Left renal cortex interstitium (tissue), 4 donors: ENCODE results near the gene PRAMEF1. TPM values are rescaled to one million over a fixed set of nuclear protein-coding genes. Genes with fewer than 3 reads are reported as not detected.
"Not testable (repeated sequence)": the region's sequence is repeated elsewhere in the genome, so short reads cannot be mapped to it uniquely, and the experiment has no call there.

Experiments used
- DNase-seq, 4 donors: peaks; one replicate each; pipeline ENCODE4 v3.0.0-alpha.2; 2013; ENCODE audit warnings: low read depth in 4 of 4, low spot score in 2 of 4, missing footprints in 1 of 4
- polyA plus RNA-seq, 4 donors: library from polyadenylated mRNA; unstranded; fragments of 120-200 nt; gene quantifications; one replicate each; pipeline ENCODE4 v1.2.1, GENCODE V29; 2013; ENCODE audit not compliant: insufficient read length in 4 of 4

Gene PRAMEF1
- polyA plus RNA-seq, 4 donors = not detected

- DNase-seq = no peak
Measured at GRCh38 chr1:12774801-12775345, 16.3 kb upstream of the PRAMEF1 start.

- no peak for DNase-seq
Measured at GRCh38 chr1:12775443-12775842, 15.8 kb upstream of the PRAMEF1 start.

DNA sequence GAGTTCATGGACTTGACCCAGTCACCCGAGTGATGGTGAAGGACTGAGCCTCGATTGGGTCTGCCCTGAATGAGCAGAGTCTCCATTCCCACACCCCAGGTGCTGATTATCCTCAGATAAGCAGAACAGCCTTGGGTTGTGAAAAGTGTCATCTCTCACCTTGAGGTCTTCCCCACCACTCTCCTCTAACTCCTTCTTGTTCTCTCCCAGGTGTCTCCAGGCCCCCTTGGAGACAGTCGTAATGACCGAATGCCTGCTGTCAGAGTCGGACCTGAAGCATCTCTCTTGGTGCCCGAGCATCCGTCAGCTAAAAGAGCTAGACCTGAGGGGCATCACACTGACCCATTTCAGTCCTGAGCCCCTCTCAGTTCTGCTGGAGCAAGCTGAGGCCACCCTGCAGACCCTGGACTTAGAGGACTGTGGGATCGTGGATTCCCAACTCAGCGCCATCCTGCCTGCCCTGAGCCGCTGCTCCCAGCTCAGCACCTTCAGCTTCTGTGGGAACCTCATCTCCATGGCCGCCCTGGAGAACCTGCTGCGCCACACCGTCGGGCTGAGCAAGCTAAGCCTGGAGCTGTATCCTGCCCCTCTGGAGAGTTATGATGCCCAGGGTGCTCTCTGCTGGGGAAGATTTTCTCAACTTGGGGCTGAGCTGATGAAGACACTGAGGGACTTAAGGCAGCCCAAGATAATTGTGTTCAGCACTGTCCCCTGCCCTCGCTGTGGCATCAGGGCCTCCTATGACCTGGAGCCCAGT lies 14.2 kb upstream of the PRAMEF1 start:
- DNase-seq = no peak

DNA sequence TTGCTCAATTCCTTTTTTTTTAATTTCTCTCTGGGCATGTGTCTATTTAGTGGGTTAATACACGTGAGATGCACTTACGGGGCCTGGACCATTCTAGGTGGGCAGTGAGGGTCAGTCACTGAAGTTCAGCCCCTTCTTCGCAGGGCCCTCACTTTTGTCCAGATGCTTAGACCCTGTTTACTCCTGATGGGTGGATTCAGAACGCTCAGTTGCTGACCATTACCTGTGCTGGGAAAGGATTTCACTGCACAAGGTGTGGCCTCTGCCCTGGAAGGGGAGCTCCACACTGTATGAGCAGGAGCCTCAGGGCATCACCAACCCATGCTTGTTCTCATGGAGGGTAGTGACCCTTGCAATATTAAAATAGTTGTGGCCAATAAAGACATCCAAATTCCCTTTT lies 13.1 kb upstream of the PRAMEF1 start:
- no peak for DNase-seq

DNA sequence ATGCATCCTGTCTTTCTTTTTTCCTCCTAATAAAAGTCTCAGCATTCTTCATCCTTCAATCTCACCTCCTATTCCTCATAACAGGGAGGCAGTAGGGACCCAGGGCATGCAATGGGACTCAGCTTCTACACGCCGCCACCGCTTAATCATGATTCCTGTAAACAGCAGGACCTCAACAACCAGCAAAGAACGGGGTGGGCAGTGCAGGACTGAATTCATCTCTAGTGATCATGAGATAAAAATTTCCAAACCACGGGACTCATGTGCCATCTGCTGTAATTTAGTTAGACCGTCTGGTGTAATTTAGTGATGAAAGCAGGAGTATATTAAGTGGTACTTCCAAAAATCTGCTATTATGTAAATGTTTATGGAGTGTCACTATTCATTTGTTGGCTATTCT lies 12.3 kb upstream of the PRAMEF1 start:
- no peak for DNase-seq

DNA sequence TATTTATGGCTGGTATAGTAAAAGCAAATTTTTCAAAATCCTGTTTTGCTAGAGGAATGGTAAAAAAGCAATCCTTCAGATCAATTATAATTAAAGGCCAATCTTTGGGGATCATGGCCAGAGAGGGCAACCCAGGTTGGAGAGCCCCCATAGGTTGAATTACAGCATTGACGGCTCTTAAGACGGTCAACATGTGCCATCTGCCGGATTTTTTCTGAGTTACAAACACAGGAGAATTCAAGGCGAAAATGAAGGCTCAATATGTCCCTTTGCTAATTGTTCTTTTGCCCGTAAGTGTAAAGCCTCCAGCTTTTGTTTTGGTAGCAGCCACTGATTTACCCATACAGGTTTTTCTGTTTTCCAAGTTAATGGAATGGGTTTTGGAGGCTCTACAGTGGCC lies 9.7 kb upstream of the PRAMEF1 start:
- not testable (repeated sequence) for DNase-seq

GRCh38 chr1:12783783-12784182 lies 7.4 kb upstream of the PRAMEF1 start:
- DNase-seq = not testable (repeated sequence)

- not testable (repeated sequence) for DNase-seq
Measured at GRCh38 chr1:12784729-12785128, 6.5 kb upstream of the PRAMEF1 start.

DNA sequence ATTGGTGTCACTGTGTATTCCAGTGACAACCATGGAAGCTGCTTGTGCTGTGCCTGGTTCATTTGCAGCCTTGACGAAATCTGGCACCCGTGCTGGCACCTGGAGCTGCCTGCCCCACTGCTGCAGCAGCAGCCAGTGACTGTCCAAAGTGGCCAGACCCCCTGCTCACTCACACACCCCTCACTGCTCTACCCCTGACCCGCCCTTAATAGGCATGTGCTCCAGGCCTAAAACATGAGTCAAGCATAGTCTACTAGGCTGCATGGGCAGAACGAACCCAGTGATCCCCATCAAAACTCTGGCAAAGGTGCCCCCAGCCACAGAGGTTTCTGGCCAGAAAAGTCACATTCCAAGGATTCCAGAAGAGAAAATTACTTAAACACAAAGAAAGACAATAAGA lies 7.7 kb downstream of the PRAMEF1 start:
- no peak for DNase-seq

DNA sequence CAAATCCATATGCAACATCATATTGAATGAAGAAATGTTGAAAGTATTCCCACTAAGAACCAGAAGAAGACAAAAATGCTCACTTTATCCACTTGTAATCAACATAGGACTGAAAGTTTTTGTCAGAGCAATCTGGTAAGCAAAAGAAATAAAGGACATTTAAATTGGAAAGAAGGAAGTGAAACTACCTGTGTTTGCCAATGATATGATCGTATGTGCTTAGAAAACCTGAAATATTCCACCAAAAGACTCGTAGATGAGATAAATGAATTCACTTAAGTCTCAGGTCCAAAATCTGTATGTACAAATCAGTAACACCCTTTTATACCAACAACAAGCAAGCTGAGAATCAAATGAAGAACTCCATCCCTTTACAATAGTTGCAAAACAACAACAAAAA lies 8.5 kb downstream of the PRAMEF1 start:
- DNase-seq = no peak

DNA sequence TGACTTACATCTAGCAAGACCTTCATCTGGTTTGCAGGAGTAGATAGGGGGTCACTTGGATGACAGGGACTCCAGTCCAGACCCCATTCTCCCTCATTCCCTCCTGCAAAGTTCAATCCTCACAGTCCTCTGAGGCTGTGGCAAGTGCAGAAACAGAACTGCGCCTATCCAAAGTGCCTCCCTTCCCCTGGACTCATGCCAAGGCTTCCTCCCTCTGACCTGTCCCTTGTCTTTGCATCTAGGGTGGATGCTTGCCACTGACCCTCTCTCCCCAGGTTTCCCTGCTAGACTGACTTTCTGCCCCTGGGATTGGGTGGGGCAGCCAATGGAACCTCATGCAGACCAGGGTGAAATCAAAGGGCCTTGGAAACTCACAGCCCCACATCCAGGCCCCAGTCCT lies 18.7 kb downstream of the PRAMEF1 start:
- DNase-seq = no peak

DNA sequence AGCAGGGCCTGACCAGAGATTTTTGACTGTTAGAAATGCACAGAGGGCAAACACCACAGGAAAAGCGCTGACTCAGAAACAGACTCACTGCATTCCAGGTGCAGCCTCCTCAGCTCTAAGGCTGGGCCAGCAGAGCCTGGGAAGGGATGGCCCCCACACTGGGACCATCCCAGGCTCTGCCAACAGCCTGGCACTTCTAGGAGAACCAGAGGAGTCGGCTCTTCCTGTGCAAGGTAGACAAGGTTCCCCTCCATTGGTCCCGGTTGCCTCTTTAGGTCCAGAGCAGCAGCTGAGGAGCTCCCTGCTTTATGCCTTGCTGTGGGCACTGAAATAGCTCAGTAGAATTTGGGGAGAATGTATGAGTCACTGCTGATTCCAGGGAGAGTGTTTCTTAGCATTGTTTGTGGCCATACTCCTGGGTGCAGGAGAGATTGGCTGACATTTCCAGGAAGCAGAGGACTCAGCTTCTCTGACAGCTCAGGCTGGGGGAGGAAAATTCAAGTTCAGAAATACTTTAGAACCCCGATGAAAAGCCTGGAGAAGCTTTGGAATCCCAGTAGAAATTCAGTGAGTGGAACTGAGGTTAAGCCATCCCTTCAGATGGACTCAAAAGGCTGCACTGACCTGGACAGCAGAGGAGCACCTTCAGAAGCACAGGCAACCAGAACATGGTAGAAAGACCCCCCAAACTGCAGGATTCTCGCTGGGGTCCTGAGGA lies 19.7 kb downstream of the PRAMEF1 start:
- DNase-seq = no peak

- DNase-seq = no peak
Measured at GRCh38 chr1:12811409-12811784, 20.2 kb downstream of the PRAMEF1 start.

- not testable (repeated sequence) for DNase-seq
Measured at GRCh38 chr1:12819061-12819460, 27.9 kb downstream of the PRAMEF1 start.

DNA sequence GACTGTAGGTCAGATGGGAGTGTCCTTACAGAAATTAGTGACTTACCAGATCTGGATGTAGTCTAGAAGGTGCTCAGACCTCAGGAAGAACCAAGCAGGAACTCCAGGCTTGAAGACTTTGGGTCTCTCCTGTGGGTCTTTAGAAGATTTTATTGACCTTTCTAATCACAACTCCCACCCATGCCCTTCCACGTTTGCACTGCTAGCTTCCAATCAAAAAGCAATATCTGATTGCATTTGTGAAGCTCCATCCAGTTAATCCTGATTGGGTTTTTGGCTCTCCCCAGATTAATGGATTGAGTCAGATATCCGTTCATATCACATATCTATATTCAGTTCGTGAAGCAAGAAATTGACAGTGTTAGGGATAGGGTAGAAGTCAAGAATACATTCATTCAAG lies 40.1 kb downstream of the PRAMEF1 start, which contains the start of gene PRAMEF11:
TSS of gene PRAMEF11 (minus strand) at position 101 of the 400 bp plus-strand sequence. CDS start 2,621 bp downstream, outside the sequence.
- DNase-seq = not testable (repeated sequence)

DNA sequence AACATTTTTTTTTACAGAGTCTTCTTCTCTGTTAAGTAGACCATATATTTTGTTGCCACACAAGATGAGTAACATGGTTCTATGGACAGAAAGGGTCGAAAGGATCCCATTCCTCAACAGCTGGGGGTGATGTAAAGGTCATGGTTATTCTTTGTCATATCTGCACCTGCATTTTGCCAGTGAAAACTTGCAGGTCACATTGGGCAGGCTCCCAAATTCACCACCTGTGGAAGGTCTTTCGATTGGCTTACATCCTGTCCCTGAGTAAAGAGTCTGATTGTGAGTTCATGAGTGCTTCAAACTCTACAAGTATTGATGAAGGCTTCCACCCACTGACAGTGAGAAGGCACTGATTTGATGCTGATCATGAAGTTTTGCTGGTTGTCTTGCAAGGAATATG lies 42.1 kb downstream of the PRAMEF1 start:
- DNase-seq = not testable (repeated sequence)

Other genes starting within 250 kb of the PRAMEF1 start
- 100 to 1,000 TPM in 1 of 4 donors, 10 to 100 TPM in 3; 74.3 to 101 (median 86.1) TPM for gene DHRS3, start 173.2 kb upstream of the PRAMEF1 start, polyA plus RNA-seq
- 1 to 10 TPM in 3 of 4 donors, under 1 TPM in 1; 0.97 to 2.4 (median 2.1) TPM for gene AADACL4, start 147.3 kb upstream of the PRAMEF1 start, polyA plus RNA-seq
- gene AADACL3, start 75.3 kb upstream of the PRAMEF1 start, polyA plus RNA-seq = not detected
- gene CFAP107, start 45.2 kb upstream of the PRAMEF1 start, polyA plus RNA-seq = 1 to 10 TPM in 1 of 4 donors, under 1 TPM in 3; 0.68 to 1.1 (median 0.79) TPM
- not detected for gene PRAMEF12, start 17.7 kb upstream of the PRAMEF1 start, polyA plus RNA-seq
- not detected for gene PRAMEF11, start 40.0 kb downstream of the PRAMEF1 start, polyA plus RNA-seq
- under 1 TPM in 3 of 4 donors, not detected in 1; 0.25 to 0.82 (median 0.44) TPM for gene HNRNPCL1, start 57.3 kb downstream of the PRAMEF1 start, polyA plus RNA-seq
- gene PRAMEF2, start 65.7 kb downstream of the PRAMEF1 start, polyA plus RNA-seq = not detected
- not detected for gene PRAMEF4, start 94.8 kb downstream of the PRAMEF1 start, polyA plus RNA-seq
- gene PRAMEF10, start 106.9 kb downstream of the PRAMEF1 start, polyA plus RNA-seq = not detected
- not detected for gene PRAMEF7, start 125.2 kb downstream of the PRAMEF1 start, polyA plus RNA-seq
- gene PRAMEF6, start 156.2 kb downstream of the PRAMEF1 start, polyA plus RNA-seq = not detected